Forelimb muscle (tissue), 1 donor: ENCODE data around the gene CCDC178. TPM values are rescaled to one million over a fixed set of nuclear protein-coding genes. Genes with fewer than 3 reads are reported as not detected.

Source experiments
- DNase-seq: peaks from one replicate; pipeline ENCODE4 v3.0.0-alpha.2; 2013; ENCODE audit warnings: low read depth
- polyA plus RNA-seq: library from polyadenylated mRNA; unstranded; fragments of 120-200 nt; gene quantifications from one replicate; pipeline ENCODE4 v1.2.1, GENCODE V29; 2013; ENCODE audit not compliant: insufficient read length

Gene CCDC178
- polyA plus RNA-seq, 1 donor, result 0.19 TPM

DNA sequence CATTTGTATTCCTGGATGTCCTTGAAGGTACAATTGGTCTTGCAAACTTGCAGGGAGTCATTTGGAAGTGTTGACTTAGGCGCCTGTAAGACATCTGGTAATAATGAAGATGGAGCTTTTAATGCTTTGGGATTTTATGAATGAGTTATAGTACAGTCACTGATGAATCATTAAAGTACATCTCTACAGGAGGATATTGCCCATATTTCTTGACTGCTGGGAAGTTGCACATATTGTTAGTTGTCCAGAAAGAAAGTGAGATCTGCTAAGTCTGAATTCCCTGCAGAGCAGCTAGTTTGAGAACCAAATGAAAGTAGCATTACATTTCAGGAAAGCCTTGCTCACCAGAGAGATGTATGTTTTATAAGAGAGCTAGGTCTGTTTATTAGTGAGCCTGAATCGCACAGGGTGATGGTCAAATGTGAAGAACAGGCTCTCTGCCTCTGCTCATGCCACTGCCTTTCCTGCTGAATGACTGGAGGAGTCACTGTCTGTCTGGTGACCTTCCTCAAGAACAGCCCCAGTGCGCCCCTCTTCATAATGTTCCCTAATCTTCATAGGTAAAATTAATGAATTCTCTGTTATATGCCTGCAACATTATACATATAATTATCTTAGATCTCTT lies 528.7 kb downstream of the CCDC178 start:
- DNase-seq, result peak; percentile 9

DNA sequence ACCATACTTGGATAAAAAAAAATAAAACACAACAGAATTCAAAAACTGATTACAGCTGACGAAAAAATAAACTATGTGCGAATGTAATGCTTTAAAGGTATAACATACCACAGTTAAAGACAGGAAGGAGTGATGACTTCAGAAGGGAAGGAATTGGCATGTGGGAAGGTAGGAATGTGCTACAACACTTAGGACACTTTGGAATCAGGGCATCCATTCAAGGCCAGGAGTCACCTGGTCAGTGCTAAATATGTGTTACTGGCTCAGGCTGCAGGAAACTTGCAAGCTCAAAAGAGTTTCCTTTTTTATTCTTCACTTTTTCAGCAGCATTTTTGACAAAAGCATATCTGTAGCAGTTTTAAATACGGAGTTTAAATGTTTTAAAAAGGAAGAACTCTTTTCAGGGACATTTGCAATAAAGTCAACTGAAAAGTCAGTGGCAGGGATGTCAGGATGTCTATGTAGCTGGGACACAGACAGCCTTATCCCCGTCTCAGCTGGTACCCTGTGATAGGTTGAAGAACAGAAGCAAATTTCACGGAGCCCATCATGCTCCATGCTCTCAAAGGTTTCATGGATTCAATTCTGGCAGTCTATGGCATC lies 529.7 kb downstream of the CCDC178 start:
- DNase-seq, result peak; percentile 2

DNA sequence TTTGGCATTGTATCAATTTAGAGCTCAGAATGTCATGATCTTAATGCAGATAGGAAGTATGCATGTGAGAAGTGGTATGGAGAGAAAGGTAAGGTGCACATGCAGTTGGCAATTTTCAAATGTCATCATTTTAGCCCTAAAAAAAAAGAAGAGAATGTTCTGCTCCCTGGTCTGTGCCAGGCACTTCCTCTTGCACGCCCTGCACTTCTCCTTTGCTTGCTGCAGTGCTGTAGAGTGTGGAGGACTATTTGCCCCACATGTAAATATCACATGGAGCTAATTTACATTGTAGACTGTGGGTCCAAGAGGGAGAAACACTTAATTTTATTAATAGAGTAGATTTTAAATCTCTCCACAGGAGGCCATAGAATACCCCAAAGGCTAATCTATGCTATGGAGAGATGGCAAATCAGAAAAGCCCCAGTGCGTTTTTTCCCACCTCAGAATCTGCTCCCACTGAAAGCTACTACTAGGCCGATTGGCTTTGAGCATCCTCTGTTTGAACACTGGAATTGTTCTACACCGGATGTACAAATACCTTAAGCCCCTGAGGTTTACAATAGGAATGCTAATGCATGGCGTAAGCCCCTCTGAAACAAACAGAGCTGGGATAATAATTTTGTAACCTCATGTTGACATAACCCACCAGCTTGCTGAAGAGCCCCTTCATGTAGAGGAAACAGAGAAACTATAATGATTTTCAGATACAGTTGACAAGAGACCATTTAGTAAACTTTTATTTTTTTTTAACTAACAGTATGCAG lies 530.5 kb downstream of the CCDC178 start:
- no peak for DNase-seq

DNA sequence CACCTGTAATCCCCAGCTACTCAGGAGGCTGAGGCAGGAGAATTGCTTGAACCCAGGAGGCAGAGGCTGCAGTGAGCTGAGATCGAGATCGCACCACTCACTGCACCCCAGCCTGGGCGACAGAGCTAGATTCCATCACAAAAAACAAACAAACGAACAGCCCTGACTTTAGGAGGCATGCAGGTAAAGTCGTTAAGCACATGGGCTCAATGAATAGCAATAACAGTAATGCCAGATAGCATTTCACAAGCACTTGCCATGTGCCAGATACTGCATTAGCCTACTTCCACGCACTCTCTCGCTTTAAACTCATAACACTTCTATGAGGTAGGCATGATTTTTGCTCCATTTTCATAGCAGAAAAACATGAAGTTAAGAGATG lies 532.1 kb downstream of the CCDC178 start:
- no peak for DNase-seq

DNA sequence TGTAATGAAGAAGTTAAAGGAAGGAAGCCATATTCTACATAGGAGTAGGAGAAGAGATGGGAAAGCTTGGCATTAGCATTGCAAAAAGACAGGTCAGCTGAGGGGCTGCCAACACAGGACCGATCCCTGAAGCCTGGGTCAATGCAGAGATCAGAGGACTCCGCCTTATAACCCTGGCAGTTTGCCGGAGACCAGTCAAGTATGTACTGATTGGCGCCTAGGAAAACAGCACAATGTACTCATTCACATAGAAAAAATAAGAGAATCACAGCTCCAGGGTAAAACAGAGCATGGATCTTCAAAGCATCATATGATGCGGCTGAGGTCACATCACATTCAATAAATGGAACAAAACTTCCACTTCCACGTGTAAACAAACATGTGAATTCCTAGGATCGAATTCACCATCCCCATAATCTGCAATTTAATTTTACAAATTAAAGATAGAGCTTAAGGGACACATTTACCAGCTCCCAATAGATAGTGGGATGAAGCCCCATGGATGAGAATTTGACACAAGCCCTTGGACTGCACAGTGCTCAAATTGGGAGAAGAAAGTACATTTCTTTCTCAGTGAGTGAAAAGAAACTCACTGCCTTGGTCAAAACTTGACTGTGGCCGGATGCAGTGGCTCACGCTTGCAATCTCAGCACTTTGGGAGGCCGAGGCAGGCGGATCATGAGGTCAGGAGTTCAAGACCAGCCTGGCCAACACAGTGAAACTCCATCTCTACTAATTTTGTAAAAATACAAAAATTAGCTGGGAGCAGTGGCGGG lies 532.7 kb downstream of the CCDC178 start:
- DNase-seq, result no peak

DNA sequence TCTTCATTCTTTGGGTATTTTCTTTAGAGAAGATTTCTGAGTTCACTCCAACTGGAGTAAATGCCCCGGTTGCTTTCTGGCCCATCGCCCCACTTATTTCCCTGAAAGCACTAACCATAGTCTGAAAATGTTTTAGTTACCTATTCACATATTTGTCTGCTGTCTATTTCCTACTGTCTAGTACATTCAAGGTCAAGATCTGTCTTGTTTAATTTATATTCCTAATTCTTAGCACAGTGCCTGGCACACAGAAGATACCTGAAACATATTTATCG lies 533.3 kb downstream of the CCDC178 start:
- DNase-seq, result no peak

DNA sequence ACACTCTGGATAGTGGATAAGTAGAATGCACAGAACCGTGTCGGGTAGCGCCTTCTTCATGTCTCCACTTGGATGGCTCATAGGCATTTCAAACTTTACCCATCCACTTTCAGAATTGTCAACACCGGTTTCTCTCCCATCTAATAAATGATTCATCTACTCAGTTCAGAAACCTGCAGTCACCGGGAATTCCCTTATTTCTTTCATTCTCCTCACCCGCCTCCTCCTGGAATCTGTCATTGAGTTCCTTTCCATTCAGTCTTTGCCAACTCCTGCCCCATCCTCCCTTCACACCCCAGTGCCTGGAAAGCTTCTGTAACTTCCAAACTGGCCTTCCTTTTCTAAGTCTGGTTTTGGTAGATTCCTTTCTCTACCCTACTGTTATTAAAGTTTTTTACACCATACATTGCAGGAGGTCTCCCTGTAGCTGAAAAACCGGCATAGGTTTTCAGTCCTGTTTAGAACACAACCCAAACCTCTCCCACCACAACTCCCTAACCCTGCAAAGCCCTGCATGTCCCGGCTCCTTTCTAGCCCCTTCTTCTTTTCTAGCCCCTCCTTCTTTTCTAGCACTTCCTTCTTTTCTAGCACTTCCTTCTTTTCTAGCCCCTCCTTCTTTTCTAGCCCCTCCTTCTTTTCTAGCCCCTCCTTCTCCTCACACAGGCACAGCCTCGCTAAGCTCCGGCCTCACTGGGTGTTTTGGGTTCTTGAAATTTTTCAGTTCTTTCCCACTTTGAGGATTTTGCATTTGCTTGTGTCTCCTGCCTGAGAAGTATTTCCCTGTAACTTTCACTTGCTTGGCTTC lies 533.8 kb downstream of the CCDC178 start:
- DNase-seq, result no peak

DNA sequence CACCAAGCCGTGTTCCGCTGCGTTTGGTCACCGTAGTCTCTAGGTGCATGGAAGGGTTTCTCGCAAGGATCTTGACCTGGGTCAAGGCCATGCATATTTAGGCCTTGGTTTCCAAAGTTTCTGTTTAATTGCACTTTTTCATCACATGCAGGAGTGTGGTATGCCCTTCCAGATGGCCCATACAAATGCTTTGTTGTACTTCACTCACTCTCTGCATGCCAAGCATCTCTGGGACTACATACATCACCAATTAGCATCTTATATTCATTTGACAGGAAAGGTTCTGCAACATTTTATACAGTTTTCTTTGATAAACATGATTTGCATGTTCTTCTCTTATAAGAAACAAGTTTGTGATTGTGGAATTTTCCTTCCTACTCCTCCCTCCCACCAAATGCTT lies 534.9 kb downstream of the CCDC178 start:
- no peak for DNase-seq

DNA sequence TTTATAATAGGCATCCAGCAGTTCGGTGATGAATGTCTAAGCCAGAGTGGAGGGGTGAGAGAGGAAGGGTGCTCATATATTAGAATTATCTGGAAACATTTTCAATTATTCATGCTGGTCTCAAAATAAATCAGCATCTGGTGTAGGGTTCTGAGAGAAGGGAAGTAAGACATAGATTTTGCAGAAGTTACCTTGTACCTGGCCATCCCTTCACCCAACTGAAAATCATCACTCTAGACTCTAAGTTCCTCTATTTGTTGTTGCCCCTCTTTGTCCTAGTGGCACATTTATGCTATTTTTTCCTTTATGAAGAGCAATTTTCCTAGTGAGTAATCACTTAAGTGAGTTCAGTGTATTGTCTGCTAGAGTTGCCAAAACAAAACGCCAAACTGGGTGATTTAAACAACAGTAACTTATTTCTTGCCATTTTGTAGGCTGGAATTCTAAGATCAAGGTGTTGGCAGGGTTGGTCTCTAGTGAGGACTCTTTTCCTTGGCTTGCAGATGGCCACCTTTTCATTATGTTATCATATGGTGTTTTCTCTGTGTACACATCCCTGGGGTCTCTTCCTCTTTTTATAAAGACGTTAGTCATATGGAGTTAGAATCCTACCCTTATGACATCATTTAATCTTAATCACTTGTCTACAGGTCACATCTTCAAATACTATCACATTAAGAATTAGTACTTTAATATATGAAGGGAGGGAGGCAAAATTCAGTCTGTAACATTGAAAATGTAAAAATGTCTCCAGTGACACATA lies 537.8 kb downstream of the CCDC178 start:
- DNase-seq, result no peak

DNA sequence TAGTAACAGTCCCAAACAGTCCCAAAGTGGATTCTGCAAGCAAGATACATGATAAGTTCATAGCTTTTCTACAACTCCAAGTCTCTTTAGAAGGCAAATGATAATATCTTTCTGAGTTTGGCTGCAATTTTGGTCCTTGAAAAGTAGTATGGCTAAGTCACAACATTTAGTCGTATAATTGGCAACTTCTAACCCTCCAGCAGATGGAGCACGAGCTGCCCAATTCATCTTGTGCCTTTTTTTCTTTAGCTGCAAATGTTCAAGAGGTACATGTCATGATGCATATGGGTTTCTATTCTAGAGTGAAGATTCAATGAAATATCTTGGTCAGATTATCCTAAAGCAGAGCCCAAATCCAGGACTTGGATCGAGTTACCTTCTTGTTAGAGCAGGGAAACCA lies 540.7 kb downstream of the CCDC178 start:
- DNase-seq, result no peak

DNA sequence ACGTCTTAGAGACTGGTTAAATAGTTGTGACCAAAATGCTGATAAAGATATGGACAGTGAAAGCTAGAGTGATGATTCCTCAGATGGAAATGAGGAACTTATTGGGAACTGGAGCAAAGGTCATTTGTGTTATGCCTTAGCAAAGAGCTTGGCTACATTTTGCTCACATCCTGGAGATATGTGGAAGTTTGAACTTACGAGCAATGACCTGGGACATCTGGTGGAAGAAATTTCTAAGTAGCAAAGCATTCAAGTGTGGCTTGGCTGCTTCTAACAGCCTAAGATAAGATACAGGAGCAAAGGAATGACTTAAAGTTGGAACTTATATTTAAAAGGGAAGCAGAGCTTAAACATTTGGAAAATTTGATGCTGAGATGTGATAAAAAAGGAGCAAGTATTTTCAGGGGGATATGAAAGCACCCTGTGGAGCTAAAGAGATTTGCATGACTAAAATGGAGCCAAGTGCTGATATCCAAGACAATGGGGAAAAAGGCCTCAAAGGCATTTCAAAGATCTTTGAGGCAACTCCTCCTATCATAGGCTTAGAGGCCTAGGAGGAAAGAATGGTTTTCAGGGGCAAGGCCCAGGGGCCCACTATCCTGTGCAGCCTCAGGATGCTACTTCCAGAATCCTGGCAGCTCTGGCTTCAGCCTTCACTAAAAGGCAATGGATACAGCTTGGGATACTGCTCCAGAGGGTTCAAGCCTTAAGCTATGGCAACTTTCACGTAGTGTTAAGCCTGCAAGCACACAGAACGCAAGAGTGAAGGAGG lies 543.6 kb downstream of the CCDC178 start:
- no peak for DNase-seq

DNA sequence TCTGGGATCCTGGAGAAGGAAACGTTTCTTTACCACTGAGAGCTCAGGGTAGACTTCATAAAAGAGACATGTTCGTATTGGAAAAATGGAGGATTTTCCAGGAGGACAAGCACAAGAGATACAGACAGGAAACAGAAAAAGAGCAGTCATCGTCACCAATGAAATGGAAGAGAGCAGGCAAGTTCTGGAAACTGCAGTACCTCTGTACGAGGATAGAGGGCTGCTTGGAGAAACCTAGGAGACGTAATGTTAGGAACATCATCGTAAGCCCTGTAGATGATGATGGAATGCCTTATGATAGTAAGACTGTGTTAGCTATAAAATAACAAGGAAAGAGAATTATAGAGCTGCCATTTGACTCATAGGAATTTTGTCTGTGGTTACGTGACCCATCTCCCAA lies 546.6 kb downstream of the CCDC178 start:
- no peak for DNase-seq

DNA sequence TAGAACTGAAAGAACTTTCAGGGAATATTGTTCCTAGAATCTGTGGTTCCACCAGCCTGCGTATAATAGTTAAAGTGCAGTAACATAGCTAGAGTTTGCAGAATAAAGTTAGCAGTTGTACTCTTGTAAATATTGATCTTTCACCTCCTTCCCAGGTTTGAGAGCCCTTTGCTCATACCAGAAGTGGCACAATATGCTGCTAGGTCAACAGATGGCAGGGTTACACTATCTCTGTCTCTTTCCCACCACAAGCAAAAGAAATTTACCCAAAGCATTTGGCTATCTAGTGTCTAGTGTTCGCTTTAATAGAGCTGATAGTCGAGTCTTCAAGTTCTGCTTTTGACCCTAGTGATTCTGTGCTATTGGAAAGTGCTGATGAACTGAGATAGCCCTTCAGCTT lies 548.7 kb downstream of the CCDC178 start:
- no peak for DNase-seq

DNA sequence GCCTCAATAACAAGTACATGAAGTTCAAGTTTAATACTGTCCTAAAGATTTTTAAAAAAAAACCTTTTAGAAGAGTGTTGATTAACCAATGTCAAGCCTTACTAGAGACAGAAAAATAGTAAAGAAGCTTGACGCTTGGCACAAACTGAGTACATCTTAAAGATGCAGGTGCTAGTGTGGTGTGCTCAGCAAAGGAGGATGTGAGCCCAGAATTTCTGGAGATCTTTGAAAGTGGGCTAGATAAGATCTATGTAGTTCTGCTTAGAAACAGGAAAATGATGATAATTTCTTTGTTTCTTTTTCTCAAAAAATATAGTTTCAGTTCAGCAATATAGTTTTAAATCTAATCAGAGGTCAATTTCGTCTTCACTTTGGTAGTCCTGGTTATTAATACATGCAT lies 549.4 kb downstream of the CCDC178 start:
- no peak for DNase-seq

DNA sequence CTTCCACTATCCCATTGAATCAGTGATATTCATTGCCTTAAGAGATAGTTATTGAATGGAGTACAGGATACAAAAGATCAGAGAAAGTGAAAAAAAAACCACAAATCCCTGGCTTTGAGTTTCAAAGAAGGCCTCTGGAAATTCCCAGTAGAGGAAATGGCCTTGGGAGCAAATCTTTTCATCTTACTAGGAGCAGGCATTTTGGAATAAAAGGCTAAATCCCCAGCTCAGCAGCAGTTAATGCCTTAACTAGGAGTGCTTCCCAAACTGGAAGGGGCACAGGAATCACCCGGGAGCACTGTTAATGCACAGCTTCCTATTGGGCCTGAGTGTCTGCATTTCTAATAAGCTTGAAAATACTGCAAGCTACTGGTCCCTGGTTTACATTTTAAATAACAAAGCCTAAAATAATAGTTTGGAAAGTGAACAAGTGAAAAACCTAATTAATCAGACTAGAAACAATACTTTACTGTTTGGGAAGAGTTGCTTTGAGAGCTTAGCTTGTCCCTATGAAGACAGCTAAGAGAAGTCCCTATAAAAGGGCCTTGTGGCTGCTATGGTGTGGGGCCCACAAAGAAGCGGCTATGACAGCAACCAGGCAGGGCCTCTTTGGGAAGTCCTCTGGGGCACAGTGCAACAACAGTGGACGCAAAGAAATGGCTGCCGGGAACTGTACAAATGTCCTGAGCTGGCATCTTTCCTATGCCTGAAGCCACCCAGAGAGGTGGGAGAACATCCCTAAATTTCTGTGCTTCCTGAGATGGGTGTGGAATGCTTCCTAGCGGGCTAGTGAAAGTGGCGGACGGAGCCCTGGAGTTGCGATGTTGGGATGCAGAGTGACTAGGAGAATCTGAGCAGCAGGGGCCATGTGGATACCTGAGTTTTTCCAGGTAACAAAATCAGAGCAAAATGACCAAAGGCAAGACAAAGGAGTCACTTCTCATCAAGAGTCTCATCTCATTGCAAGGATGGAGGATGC lies 550.6 kb downstream of the CCDC178 start:
- no peak for DNase-seq

DNA sequence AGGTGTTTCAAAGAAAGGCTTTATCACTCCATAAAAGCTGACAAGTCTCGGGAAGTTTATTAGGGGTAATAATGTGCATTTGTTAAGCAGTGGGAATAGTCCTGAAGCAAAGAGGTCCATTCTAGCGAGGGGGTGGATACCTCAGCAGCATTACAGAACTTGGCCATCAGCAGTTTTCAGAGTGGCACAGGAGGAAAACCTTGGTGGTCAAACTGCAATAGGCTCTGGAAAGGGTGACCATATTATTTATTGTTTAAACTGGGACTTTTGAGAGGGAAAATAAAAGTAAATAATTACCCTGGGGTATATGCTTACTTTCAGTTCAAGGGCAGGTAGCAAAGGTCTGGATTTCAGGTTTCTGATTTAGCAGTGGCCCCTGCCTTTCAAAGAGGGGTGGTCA lies 552.2 kb downstream of the CCDC178 start:
- DNase-seq, result no peak
